GM12892 (cell line): ENCODE measurements around the gene DDX59.

Source experiments
- POLR2A ChIP-seq: IDR thresholded peaks from 2 replicates; pipeline ENCODE4 v1.6.1; 2011; ENCODE audit warnings: low read depth, low read length, control low read depth
- TAF1 ChIP-seq: IDR thresholded peaks from 2 replicates; pipeline ENCODE4 v1.6.1; 2011; ENCODE audit warnings: low read depth, mild to moderate bottlenecking, control low read depth, low read length, borderline replicate concordance

- TF ChIP-seq POLR2A (no peak), TAF1 (no peak)
These were observed 773 bp upstream of the DDX59 start for GRCh38 chr1:200670242-200671118.
